Measurements from ENCODE around the gene HAPSTR1.
"Not testable (repeated sequence)": the region's sequence is repeated elsewhere in the genome, so short reads cannot be mapped to it uniquely, and the experiment has no call there.

HAPSTR1 gene, protein sequence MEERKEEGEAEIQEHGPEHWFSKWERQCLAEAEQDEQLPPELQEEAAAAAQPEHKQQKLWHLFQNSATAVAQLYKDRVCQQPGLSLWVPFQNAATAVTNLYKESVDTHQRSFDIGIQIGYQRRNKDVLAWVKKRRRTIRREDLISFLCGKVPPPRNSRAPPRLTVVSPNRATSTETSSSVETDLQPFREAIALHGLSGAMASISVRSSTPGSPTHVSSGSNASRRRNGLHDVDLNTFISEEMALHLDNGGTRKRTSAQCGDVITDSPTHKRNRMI

DNA sequence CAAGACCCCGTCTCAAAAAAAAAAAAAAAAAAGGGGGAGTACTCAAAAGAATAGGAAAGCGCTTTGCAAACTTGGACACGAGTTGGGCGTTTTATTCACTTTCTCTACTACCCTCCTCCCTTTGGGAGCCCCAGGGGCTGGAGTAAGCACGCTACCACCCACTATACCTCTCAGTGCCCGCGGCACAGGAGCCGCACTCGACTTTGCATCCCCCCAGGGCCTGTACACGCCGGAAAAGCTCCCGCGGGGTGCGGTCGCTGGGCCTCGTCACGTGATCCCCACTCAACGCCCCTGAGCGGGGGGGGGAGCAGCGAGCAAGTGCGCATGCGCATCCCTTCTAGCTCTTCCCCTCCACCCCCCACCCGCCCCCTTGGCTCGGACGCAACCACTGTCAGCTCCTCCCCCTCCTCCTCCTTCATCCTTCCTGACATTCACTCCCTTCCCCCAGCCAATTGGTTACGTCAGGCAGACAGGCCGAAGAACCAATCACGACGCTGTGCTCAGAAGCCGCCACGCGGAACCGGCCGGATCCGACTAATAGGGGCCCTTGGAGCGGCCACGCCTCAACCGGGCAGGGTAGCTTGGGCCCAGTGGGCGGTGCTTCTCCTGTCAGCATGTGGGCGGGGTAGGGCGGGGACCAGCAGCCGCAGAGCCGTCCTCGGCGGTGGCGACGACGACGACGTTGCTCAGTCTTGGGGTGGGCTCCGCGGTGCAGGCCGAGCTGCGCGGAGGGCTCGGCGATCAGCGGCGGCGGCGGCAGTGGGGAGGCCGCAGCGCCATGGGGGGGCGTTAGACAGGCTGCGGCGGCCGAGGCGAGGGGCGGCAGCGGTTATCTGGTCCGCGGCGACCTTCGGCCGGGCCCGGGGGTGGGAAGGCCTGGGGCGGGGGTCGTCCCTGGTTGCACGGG is at the start of gene HAPSTR1:
HAPSTR1 (plus strand) TSS at position 685 of the 907 bp plus-strand sequence. CDS start 401 bp downstream, outside the sequence.
- FAIRE-seq (peak; percentile 97), DNase-seq (ENCODE audit: insufficient read length, low spot score) (peak; percentile 87)

DNA sequence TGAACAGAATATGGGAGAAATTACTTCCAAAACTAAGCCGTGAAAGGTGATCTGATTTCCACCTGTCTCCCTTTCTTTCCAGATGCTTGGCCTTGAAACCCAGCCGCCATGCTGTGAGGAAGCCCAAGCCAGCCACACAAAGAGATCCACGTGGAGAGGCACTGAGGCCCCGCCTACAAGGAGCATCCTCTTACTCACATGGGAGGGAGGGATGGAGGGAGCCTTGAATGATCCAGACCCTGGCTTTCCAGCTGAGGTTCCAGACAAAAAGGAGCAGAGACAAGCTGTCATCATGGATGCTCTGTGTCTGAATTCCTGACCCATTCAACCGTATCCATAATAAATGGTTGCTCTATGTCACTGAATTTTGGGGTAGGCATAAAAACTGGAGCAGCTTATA is 48.9 kb upstream of the HAPSTR1 start:
- FAIRE-seq, result no peak
- DNase-seq (ENCODE audit: insufficient read length, low spot score), result no peak

DNA sequence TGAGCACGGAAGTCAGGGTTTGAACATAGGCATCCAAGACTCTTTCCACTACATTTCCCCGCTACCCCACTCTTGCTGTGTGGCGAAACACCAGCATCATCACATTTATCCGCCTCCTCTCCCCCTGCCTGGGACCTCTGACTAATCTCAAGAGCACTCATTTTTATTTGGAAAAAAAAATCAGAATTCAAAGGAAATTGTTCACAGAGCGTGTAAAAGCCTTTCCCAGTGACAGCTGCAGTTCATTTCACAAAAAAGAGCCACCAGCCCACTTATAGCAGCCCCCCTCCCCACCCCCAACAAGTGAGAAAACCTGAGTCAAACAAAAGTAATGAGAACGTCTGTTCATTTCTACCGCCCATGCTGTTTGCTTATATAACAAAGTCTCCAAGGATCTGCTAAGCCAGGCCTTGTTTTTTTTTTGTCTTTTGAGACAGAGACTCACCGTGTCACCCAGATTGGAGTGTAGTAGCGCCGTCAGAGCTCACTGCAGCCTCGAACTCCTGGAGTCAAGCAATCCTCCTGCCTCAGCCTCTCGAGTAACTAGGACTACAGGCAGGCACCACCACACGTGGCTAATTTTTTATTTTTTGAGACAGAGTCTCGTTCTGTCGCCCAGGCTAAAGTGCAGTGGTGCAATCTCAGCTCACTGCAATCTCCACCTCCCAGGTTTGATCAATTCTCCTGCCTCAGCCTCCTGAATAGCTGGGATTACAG is 48.3 kb upstream of the HAPSTR1 start:
- FAIRE-seq (no peak), DNase-seq (ENCODE audit: insufficient read length, low spot score) (no peak)

DNA sequence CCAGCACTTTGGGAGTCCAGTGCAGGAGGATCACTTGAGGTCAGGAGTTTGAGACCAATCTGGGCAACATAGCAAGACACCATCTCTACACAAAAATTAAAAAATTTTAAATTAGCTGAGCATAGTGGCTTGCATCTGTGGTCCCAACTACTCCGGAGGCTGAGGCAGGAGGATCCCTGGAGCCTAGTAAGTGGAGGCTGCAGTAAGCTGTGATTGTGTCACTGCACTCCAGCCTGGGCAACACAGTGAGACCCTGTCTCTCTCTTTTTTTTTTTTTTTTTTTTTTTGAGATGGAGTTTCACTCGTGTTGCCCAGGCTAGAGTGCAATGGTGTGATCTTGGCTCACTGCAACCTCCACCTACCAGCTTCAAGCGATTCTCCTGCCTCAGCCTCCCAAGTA is 45.9 kb upstream of the HAPSTR1 start:
- FAIRE-seq; DNase-seq (ENCODE audit: insufficient read length, low spot score): not testable (repeated sequence)

DNA sequence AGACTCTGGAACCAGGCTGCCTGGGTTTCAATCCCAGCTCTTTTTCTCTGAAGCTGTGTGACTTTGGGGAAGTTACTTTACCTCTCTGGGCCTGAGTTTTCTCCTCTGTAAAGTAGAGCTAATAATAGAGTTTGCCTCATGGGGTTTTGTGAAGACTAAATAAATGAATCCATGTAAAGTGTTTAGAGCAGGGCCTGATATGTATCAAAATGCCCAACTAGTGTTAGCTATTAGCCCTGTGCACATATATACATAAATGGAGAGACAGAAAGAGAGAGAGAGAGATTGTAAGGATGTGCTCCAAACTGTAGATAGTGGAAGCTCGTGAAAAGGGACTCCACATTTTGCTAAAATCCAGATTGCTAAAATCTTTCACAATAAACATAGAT is 44.8 kb upstream of the HAPSTR1 start:
- DNase-seq (ENCODE audit: insufficient read length, low spot score) (no peak), FAIRE-seq (no peak)

DNA sequence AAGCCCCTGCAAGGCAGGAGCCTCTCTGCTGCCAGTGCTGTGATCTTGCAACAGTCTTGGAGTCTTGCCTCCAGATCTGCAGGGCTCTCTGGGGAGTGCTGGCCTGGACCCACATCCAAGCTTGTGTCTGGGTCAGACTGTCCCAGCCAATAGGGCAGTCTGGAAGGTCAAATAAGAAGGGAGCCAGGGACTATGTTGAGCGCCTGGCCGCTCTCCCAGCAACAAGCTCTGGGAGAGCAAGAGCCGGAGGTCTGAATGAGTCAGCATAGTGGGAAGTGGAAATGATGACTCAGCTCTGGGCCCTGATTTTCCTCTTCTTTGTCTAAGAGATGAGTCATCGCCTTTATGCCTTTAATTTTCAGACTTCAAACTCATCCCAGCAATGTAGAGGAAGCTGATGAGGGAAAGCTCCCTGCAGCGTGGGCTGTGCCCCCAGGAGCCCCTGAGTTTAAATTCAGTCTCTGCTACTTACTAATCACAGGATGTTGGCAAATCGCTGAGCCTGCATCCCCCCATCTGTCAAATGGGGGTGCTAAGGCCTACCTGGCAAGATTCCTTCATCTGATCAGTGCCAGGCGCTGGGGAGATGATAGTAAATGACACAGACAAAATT is 43.6 kb upstream of the HAPSTR1 start:
- no peak for DNase-seq (ENCODE audit: insufficient read length, low spot score)
- FAIRE-seq, result peak; percentile 60

DNA sequence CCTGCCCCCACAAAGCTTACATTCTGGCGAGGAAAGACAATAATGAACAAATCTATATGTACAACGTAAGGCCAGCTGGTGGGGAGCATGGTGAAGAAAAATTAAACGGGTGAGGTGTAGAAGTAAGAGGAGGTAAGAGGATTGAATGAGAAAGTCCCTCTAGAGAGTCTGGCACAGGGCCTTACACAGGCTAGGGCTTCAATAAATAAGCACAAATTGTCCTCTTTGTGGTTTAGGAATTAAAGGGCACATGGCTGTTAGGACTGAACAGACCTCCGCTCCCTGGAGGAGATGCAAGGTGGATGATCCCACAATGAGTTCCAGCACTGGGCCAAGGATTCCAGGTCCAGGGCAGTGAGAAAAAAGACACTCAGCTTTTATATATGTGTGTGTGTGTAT is 43.1 kb upstream of the HAPSTR1 start:
- FAIRE-seq (no peak), DNase-seq (ENCODE audit: insufficient read length, low spot score) (no peak)

DNA sequence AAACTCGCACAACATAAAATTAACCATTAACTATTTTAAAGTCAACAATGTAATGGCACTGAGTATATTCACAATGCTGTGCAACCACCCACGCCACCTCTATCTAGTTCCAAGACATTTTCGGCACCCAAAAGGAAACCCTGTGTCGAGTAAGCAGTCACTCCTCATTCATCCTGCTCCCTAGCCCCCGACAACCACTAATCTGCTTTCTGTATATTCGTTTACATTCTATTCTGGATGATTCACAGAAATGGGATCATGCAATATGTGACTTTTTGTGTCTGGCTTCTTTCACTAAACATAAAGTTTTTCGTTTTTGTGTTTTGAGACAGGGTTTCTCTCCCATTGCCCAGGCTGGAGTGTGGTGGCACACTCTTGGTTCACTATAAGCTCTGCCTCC is 42.2 kb upstream of the HAPSTR1 start:
- FAIRE-seq (no peak), DNase-seq (ENCODE audit: insufficient read length, low spot score) (no peak)

DNA sequence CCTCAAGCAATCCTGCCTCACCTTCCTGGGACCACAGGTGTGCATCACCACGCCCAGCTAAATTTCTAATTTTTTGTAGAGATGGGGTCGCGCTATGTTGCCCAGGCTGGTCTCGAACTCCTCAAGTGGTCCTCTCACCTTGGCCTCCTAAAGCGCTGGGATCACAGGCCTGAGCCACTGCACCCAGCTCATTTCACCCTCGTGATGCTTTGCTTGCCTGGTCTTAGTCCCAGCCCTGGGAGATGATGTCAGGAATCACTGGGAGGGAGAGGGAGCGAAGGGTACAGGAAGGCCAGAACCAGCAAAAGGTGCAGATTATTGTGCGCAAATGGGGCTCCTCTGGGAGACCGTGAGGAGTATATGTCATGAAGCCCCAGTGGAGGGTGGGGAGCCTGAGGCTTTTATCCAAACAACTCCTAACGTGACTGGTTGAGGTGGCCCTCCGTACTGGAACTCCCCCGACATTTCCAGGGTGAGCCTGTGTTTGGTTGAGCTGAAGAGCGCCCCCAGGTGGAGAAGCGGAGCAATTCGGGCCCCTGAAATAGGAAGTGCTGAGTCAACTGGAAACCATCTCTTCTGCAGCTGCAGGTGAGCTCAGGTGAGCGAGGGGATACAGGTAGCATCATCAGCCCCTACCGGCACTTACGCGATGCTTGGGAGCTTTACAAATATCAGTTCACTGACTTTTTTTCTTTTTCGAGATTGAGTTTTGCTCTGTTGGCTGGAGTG is 41.2 kb upstream of the HAPSTR1 start:
- no peak for FAIRE-seq
- no peak for DNase-seq (ENCODE audit: insufficient read length, low spot score)

DNA sequence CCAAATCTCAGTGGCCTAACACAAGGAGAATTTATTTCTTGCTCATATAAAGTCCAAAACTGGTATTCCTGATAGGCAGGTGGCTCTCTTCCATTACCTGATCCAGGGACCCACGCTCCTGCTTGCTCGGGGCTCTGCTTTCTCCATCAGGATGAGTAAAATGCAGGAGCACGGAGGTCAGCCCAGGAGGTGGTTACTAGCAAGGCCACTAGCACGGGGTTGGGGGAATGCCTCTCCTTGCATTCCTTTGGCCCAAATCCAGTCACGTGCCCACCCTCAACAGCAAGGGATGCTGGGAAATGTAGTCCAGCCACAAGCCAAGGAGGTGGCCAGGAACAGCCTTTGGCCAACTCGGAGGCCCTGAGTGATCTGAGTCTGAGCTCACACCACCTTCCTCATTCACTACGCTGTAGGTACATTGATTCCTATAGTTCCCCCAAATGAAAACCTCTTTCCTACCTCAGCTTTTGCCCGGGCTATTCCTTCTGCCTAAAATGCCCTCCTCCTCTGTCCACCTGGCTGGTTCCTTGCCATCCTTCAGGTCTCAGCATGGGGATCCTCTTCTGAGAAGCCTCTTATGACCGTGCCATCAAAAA is 38.3 kb upstream of the HAPSTR1 start:
- DNase-seq (ENCODE audit: insufficient read length, low spot score) (no peak), FAIRE-seq (no peak)

DNA sequence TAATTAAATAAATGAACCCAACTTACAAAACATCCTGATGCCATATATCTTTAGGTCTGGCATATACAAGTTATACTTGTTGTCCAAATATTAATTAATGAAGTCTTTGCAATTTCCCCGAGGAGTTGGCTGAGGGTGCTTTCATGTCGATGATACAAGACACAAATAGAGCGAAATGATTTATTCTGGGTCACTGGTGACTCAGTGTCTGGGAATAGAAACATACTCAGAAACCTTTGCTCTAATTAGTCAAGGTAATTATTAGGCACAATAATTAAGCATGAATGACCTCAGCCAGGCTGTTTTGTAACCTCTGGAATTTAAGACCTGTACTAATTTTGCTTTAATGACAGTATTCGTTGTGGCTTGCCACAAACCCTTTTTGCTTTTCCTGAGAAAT is 37.0 kb upstream of the HAPSTR1 start:
- FAIRE-seq, result no peak
- no peak for DNase-seq (ENCODE audit: insufficient read length, low spot score)

DNA sequence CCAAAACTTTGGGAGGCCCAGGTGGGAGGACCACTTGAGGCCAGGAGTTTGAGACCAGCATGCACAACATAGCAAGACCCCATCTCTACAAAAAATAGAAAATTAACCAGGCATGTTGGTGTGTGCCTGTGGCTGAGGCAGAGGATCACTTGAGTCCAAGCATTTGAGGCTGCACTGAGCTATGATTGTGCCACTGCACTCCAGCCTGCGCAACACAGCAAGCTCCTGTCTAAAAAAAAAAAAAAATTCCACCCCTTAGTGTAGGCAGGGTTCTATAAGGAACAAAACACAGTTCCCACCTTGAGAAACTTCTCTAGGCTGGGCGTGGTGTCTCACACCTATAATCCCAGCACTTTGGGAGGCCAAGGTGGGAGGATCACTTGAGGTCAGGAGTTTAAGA is 36.3 kb upstream of the HAPSTR1 start:
- FAIRE-seq (no peak), DNase-seq (ENCODE audit: insufficient read length, low spot score) (no peak)

DNA sequence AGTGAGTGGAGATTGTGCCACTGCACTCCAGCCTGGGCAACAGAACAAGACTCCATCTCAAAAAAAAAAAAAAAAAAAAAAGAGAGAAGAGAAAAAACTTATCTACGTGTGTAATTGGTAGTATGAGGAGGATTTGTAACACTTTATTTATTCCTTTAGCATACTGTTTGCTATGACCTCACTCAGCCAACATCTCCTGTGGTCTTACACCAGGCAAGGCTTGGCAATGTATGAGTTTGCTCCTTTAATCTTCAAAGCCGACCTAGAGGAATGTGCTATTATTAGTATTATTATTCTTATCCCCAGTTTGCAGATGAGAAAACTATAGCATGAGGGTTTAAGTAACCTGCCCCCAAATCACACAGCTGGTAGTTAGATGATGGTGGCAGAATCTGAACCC is 35.8 kb upstream of the HAPSTR1 start:
- DNase-seq (ENCODE audit: insufficient read length, low spot score) (no peak), FAIRE-seq (no peak)

DNA sequence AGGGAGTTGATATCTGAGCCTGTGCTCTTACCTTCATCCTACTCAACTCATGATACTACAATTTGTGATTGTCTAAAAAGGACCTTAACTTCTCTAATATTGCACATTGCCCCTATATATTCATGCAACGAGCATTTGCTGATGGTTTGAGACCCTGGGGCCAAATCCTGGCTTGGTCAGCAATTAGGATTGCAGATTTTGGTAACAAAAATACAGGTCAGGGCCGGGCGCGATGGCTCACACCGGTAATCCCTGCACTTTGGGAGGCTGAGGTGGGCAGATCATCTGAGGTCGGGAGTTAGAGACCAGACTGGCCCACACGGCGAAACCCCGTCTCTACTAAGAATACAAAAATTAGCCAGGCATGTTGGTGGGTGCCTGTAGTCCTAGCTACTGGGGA is 35.4 kb upstream of the HAPSTR1 start:
- FAIRE-seq, result no peak
- DNase-seq (ENCODE audit: insufficient read length, low spot score), result no peak

DNA sequence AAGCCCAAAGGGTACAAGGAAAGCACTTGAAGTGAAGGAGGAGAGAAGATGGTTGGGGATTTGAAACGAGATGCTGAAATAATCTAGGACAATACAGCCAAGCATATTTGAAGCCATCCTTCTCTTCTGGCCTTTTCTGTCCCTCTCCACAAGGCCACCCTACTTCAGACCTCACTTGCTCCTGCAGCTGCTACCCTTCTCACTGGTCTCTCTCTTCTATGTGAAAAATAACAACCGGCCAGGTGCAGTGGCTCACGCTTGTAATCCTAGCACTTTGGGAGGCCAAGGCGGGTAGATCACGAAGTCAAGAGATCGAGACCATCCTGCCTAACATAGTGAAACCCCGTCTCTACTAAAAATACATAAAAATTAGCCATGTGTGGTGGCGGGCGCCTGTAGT is 33.2 kb upstream of the HAPSTR1 start:
- no peak for FAIRE-seq

DNA sequence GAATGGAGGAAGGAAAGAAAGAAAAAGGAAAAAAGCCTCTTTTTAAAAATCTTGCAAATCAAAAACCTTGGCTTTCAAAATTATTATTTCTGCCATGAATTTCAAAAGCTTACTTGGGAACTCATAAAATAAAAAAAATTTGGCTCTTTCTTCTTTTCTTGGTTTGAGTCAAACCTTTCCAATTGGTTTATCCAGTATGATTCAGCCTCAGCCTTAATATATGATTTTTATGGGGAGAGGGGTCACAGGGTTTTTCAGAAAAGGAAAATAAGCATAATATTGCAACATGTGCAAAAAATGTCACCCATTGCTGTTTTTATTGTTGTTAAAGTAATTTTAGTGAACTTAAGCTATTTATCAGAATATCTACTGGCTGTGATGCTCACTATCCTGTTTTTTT is 31.2 kb upstream of the HAPSTR1 start:
- no peak for DNase-seq (ENCODE audit: insufficient read length, low spot score)
- FAIRE-seq, result no peak

More for the DNA sequence above, 33.2 kb upstream of the HAPSTR1 start:
- no peak for DNase-seq (ENCODE audit: insufficient read length, low spot score)

DNA sequence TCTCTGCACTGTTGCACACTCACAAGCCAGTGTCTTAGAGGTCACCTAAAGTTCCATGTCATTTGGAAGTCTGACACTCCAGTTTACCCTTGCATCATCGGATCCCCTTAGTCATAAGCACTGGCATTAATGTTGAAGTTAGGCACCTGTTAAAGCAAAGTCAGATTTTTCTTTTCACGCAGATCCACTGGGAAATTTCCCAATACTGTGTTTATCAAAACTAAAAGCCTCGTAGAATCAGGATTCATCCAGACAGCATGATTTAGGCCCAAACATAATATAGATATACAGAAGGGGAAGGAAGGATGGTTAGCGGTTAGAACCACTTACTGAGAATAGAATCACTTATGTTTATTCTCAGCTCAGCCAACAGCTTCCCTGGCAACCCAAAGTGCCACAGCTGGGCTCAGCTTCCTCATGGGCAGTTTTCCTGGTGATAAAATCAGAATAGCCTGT is 30.1 kb upstream of the HAPSTR1 start:
- FAIRE-seq (no peak), DNase-seq (ENCODE audit: insufficient read length, low spot score) (no peak)

DNA sequence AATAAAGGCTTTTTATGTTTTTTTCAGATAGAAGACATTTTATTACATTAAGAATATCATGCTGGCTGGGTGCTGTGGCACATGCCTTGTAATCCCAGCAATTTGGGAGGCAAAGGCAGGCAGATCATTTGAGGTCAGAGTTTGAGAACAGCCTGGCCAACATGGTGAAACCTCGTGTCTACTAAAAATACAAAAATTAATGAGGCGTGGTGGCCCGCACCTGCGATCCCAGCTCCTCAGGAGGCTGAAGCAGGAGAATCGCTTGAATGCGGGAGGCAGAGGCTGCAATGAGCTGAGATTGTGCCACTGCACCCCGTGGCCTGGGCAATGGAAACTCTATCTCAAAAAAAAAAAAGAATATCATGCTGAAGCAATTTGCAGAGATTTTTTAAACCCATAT is 29.1 kb upstream of the HAPSTR1 start:
- FAIRE-seq, result no peak
- no peak for DNase-seq (ENCODE audit: insufficient read length, low spot score)

DNA sequence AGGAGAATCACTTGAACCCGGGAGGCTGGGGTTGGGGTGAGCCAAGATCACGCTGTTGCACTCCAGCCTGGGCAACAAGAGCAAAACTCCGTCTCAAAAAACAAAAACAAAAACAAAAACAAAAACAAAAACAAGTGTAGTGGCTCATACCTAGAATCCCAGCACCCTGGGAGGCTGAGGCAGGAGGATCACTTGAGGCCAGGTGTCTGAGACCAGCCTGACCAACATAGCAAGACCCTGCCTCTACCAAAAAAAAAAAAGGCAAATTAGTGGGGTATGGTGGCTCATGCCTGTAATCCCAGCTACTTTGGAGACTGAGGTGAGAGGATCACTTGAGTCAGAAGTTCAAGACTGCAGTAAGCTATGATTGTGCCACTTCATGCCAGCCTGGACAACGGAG is 26.4 kb upstream of the HAPSTR1 start:
- DNase-seq (ENCODE audit: insufficient read length, low spot score) (no peak), FAIRE-seq (no peak)

DNA sequence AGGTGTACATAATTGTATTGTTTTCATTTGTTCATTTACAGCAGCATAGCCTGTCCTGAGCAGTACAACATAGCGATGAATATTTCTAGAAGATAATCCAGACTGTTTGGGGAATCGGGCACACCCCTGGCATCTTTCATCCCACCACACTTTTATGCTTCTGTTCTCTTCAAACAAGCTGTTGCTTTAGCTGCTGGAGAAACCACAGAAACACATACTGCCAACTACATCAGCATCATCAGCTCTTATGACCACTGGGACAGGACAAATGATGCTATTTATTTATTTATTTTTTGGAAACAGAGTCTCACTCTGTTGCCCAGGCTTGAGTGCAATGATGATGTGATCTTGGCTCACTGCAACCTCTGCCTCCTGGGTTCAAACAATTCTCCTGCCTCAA is 22.6 kb upstream of the HAPSTR1 start:
- no peak for FAIRE-seq
- no peak for DNase-seq (ENCODE audit: insufficient read length, low spot score)

Data from GM19239 (cell line).